BJ (cell line): Measurements from ENCODE around the gene NELL1. TPM values are rescaled to one million over a fixed set of nuclear protein-coding genes. Genes with fewer than 3 reads are reported as not detected.

Experiments
- CTCF ChIA-PET: fragments of 350-600 bp; formaldehyde crosslinking; extraction: SDS; loops from one replicate; lab custom pipeline; 2021; ENCODE audit warnings: antibody characterized with exemption, inconsistent platforms; lab: Yijun Ruan, JAX
- POLR2A ChIA-PET: fragments of 300-600 bp; sonication (Branson Sonifier 250); formaldehyde crosslinking; extraction: SDS; loops from one replicate; lab custom pipeline; 2021; ENCODE audit warnings: antibody characterized with exemption; lab: Charles Lee
- DNase-seq: peaks from one replicate; pipeline ENCODE4 v3.0.0-alpha.2; 2011; ENCODE audit warnings: low read depth
- H3K27me3 ChIP-seq: 2 replicates; pipeline ENCODE4 v1.6.0; 2011; ENCODE audit warnings: low read length; ENCODE audit not compliant: control insufficient read depth, insufficient read depth
- H3K36me3 ChIP-seq: 2 replicates; pipeline ENCODE4 v1.5.1; 2011; ENCODE audit warnings: low read length; ENCODE audit not compliant: control insufficient read depth, insufficient read depth
- H3K4me3 ChIP-seq: 2 replicates; pipeline ENCODE4 v1.5.1; 2011; ENCODE audit warnings: low read depth, mild to moderate bottlenecking, control low read depth, low read length
- polyA plus RNA-seq: library from polyadenylated mRNA; depleted of rRNA; stranded (reverse); fragments of >200 nt; gene quantifications from 2 replicates; pipeline ENCODE4 v1.2.3, GENCODE V29; 2011
- TF ChIP-seq, protein P1 (sequence below): IDR thresholded peaks from 2 replicates; pipeline ENCODE4 v1.5.1; 2011; ENCODE audit warnings: low read depth, mild to moderate bottlenecking, control low read depth, inconsistent platforms, low read length, moderate library complexity; ENCODE audit not compliant: insufficient read depth

Gene NELL1
- polyA plus RNA-seq, 1 experiment: not detected

DNA sequence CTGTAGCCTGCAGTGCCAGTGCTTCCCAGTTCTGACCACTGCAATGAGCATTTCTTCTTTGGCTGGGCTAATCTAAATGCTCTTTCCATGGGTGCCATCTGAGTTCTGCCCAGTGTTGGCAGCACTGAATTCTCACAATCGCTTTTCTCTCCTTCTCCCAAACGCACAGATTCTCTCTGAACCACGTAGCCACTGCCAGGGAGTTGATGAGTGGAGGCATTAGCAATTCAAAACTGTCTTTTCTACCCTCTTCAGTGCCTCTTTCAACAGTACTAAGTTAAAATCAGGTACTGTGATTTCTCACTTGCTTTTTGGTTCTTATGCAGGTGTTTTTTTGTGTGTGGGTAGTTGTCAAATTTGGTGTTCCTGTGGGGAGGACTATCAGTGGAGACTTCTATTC, 778.5 kb downstream of the NELL1 start:
- CTCF ChIA-PET: interaction anchor here (1.0 kb wide), 1 partner anchor 21 kb away, joined by 3 read pairs; no protein-coding TSS in a partner anchor
- Histone ChIP-seq H3K4me3 (no peak overlapping the region), H3K27me3 (no peaks in the 10 kb centered on the region), H3K36me3 (no peaks in the 10 kb centered on the region)
- no peak for DNase-seq
- POLR2A ChIA-PET: no interaction called here
- TF ChIP-seq, protein P1, sequence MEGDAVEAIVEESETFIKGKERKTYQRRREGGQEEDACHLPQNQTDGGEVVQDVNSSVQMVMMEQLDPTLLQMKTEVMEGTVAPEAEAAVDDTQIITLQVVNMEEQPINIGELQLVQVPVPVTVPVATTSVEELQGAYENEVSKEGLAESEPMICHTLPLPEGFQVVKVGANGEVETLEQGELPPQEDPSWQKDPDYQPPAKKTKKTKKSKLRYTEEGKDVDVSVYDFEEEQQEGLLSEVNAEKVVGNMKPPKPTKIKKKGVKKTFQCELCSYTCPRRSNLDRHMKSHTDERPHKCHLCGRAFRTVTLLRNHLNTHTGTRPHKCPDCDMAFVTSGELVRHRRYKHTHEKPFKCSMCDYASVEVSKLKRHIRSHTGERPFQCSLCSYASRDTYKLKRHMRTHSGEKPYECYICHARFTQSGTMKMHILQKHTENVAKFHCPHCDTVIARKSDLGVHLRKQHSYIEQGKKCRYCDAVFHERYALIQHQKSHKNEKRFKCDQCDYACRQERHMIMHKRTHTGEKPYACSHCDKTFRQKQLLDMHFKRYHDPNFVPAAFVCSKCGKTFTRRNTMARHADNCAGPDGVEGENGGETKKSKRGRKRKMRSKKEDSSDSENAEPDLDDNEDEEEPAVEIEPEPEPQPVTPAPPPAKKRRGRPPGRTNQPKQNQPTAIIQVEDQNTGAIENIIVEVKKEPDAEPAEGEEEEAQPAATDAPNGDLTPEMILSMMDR: no peak

DNA sequence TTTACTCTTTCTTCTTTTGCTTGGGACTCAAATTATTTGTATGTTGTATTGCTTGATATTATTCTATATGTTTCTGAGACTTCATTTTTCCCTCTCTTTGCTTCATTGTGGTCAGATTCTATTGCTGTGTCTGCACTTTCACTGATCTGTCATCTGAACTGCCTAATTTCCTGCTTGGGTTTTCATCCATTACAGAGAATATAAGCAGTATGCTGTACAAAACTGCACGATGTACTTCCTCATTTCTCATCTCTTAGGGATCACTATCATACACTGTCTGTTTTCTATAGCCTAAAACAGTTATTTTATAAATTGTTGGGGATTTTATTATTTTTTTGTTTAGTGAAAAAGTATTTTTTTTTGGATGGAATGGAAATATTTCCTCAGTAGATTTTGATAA, 786.8 kb downstream of the NELL1 start:
- DNase-seq: no peak
- CTCF ChIA-PET: no interaction called here
- no peaks in the 10 kb centered on the region for H3K27me3 ChIP-seq
- no peak overlapping the region for H3K4me3 ChIP-seq
- TF ChIP-seq, protein P1: no peak
- POLR2A ChIA-PET: no interaction called here
- H3K36me3 ChIP-seq: no peaks in the 10 kb centered on the region

DNA sequence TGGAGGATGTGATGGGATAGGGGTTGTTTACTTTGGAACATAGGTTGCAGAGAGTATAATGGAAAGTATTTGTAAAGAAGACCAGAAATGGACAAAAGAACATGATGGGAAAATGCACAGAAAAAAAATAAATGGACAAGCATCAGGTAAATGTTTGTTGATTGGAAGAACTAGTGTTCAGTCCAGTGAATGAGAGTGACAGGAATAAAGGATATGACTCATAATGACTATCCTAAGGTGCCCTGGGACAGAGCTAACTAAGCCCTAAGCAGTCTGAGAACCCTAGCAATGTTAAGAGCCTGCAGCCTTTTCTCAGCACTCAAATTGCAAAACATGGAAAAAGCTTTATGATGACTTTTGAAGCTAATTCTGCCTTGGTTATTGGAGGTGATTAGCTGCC, 790.7 kb downstream of the NELL1 start:
- Histone ChIP-seq H3K4me3 (no peak overlapping the region), H3K36me3 (no peaks in the 10 kb centered on the region), H3K27me3 (no peaks in the 10 kb centered on the region)
- no peak for DNase-seq
- CTCF ChIA-PET: no interaction called here
- POLR2A ChIA-PET: no interaction called here
- TF ChIP-seq, protein P1: no peak

DNA sequence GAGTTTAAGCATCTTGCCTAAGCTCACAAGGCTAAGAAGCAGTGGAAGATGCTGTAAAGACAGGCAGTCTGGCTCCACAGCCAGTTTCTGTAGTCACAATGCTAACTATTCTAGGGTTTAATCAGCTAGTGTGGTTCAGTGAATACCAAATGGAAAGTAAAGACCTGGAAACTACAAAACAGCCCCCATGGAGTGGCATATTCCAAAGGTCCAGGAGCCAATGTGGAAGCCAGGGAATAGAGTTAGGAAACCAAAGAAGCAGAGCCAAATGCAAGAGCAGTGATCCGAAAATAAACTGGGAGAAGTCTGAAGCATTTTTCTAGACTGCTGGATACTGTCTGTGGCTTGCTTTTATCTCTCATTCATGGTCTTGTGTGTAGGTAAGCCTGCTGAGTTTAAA, 792.3 kb downstream of the NELL1 start:
- TF ChIP-seq, protein P1: no peak
- POLR2A ChIA-PET: no interaction called here
- DNase-seq: no peak
- no peaks in the 10 kb centered on the region for H3K27me3 ChIP-seq
- no peaks in the 10 kb centered on the region for H3K36me3 ChIP-seq
- CTCF ChIA-PET: no interaction called here
- no peak overlapping the region for H3K4me3 ChIP-seq

DNA sequence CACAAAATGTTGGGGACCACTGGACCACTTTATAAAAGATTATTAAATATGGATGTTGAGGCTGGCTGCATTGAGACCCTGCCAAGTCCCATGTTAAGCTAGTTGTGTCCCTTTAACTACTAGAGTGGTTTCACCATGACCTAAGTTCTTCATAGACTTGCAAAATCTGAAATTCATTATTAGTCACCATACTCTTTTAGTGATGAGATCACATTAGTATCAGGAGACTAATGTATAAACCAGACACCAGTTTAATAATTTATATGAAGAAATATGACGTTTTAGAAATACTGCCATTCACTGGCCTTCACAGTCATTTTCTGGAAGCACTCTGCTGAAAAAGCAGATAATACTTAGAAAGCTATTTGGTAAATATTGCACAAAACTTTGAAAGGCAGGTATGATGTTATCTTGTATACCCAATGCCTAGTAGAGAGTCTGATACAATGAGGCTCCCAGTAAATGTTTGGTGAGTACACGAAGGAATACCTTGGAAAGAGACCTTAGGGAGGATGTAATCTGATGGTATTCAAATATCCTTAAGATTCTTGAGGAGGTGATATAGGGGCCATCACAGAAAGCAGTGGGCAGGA, 795.3 kb downstream of the NELL1 start:
- ChIA-PET CTCF (no interaction called here), POLR2A (no interaction called here)
- TF ChIP-seq, protein P1: no peak
- Histone ChIP-seq H3K4me3 (no peak overlapping the region), H3K36me3 (no peaks in the 10 kb centered on the region), H3K27me3 (no peaks in the 10 kb centered on the region)
- DNase-seq: no peak
